Esophagus (tissue), 2 donors: Measurements from ENCODE around the gene CACNG4. TPM values are rescaled to one million over a fixed set of nuclear protein-coding genes. Genes with fewer than 3 reads are reported as not detected.

Experiments used
- H3K27ac ChIP-seq, 2 donors: one replicate each; pipeline ENCODE4 v1.5.1; 2013; ENCODE audit warnings: low read depth in 2 of 2, mild to moderate bottlenecking in 2 of 2, inconsistent platforms in 1 of 2, low read length in 1 of 2, moderate library complexity in 1 of 2
- H3K27me3 ChIP-seq, 2 donors: one replicate each; pipeline ENCODE4 v1.6.1; 2013; ENCODE audit warnings: low read length in 2 of 2, control low read depth in 1 of 2, mild to moderate bottlenecking in 1 of 2; ENCODE audit not compliant: insufficient read depth in 2 of 2, control insufficient read depth in 1 of 2
- H3K36me3 ChIP-seq, 2 donors: one replicate each; pipeline ENCODE4 v1.6.1; 2013; ENCODE audit warnings: low read length in 1 of 2; ENCODE audit not compliant: control insufficient read depth in 2 of 2, insufficient read depth in 2 of 2
- H3K4me1 ChIP-seq, 2 donors: one replicate each; pipeline ENCODE4 v1.6.1; 2013; ENCODE audit warnings: low read length in 1 of 2; ENCODE audit not compliant: control insufficient read depth in 2 of 2, insufficient read depth in 2 of 2
- H3K4me3 ChIP-seq, 2 donors: one replicate each; pipeline ENCODE4 v1.5.1; 2013; ENCODE audit warnings: low read length in 2 of 2, mild to moderate bottlenecking in 2 of 2, low read depth in 1 of 2, moderate library complexity in 1 of 2
- H3K9me3 ChIP-seq, 2 donors: one replicate each; pipeline ENCODE4 v1.6.1; 2013; ENCODE audit warnings: mild to moderate bottlenecking in 2 of 2, low read depth in 1 of 2, low read length in 1 of 2, moderate library complexity in 1 of 2; ENCODE audit not compliant: control insufficient read depth in 2 of 2, insufficient read depth in 1 of 2
- WGBS, 2 donors: extraction: QIAGEN DNeasy Blood & Tissue Kit; methylation state at CpG; one replicate each; pipeline ENCODE4 v1.1.7; 2013; 5-methylcytosine and 5-hydroxymethylcytosine counted together
- polyA plus RNA-seq, 2 donors: library from polyadenylated mRNA; stranded (reverse); fragments of 200-250 nt; gene quantifications; one replicate each; pipeline ENCODE4 v1.2.3, GENCODE V29; 2013
- donor health status: healthy with polysubstance abuse.
- donor health status: Bipolar disorder and iron deficiency.

The CACNG4 gene
- polyA plus RNA-seq, 2 donors, result 0.18 to 0.29 TPM

- 87 to 88% methylated on average over 7 of the region's 7 CpGs for WGBS, 2 donors
- no peaks in the 10 kb centered on the region for H3K4me1 ChIP-seq
- H3K27ac ChIP-seq, result no peak overlapping the region
- H3K36me3 ChIP-seq, result no peaks in the 10 kb centered on the region
- H3K27me3 ChIP-seq, result no peaks in the 10 kb centered on the region
- H3K4me3 ChIP-seq, result no peak overlapping the region
- H3K9me3 ChIP-seq, result peaks cover 0 to 3% of the 10 kb centered on the region in 2 donors
Measured at GRCh38 chr17:66995944-66996343, 31.4 kb downstream of the CACNG4 start.

- Histone ChIP-seq H3K36me3 (no peaks in the 10 kb centered on the region), H3K27ac (no peak overlapping the region), H3K9me3 (peaks cover 2 to 3% of the 10 kb centered on the region in 2 donors), H3K4me3 (no peak overlapping the region), H3K4me1 (no peaks in the 10 kb centered on the region), H3K27me3 (no peaks in the 10 kb centered on the region)
- 88 to 90% methylated on average over 5 of the region's 5 CpGs for WGBS, 2 donors
Measured at GRCh38 chr17:66996926-66997325, 32.4 kb downstream of the CACNG4 start.

- Histone ChIP-seq H3K4me3 (no peak overlapping the region), H3K27ac (no peak overlapping the region), H3K27me3 (no peaks in the 10 kb centered on the region), H3K36me3 (no peaks in the 10 kb centered on the region), H3K9me3 (peaks cover 5 to 6% of the 10 kb centered on the region in 2 donors), H3K4me1 (no peaks in the 10 kb centered on the region)
- 79 to 94% methylated on average over 2 of the region's 2 CpGs for WGBS, 2 donors
Measured at GRCh38 chr17:67003231-67003630, 38.7 kb downstream of the CACNG4 start.

GRCh38 chr17:67004181-67004580, 39.7 kb downstream of the CACNG4 start:
- 79% methylated on average over 11 of the region's 11 CpGs for WGBS, 2 donors
- H3K36me3 ChIP-seq, result no peaks in the 10 kb centered on the region
- no peaks in the 10 kb centered on the region for H3K27me3 ChIP-seq
- no peak overlapping the region for H3K4me3 ChIP-seq
- no peaks in the 10 kb centered on the region for H3K4me1 ChIP-seq
- no peak overlapping the region for H3K27ac ChIP-seq
- peaks cover 5 to 7% of the 10 kb centered on the region in 2 donors for H3K9me3 ChIP-seq

- H3K27ac ChIP-seq, result no peak overlapping the region
- WGBS, 2 donors, result 86 to 88% methylated on average over 6 of the region's 6 CpGs
- no peak overlapping the region for H3K4me3 ChIP-seq
- no peaks in the 10 kb centered on the region for H3K27me3 ChIP-seq
- H3K4me1 ChIP-seq, result no peaks in the 10 kb centered on the region
- H3K9me3 ChIP-seq, result peaks cover 2 to 6% of the 10 kb centered on the region in 2 donors
- H3K36me3 ChIP-seq, result no peaks in the 10 kb centered on the region
Measured at GRCh38 chr17:67007266-67007665, 42.8 kb downstream of the CACNG4 start.

- Histone ChIP-seq H3K4me1 (no peaks in the 10 kb centered on the region), H3K27ac (no peak overlapping the region), H3K4me3 (no peak overlapping the region), H3K27me3 (no peaks in the 10 kb centered on the region), H3K9me3 (peaks cover 2 to 6% of the 10 kb centered on the region in 2 donors), H3K36me3 (no peaks in the 10 kb centered on the region)
- WGBS, 2 donors, result 84 to 85% methylated on average over 6 of the region's 6 CpGs
Measured at GRCh38 chr17:67008101-67008500, 43.6 kb downstream of the CACNG4 start.

- peaks cover 2 to 8% of the 10 kb centered on the region in 2 donors for H3K9me3 ChIP-seq
- H3K36me3 ChIP-seq, result no peaks in the 10 kb centered on the region
- no peaks in the 10 kb centered on the region for H3K4me1 ChIP-seq
- no peak overlapping the region for H3K27ac ChIP-seq
- whole genome bisulfite sequencing, 2 donors, result 72 to 74% methylated on average over 9 of the region's 9 CpGs
- H3K27me3 ChIP-seq, result no peaks in the 10 kb centered on the region
- no peak overlapping the region for H3K4me3 ChIP-seq
Measured at GRCh38 chr17:67011527-67012175, 47.1 kb downstream of the CACNG4 start.

GRCh38 chr17:67013891-67014290, 49.4 kb downstream of the CACNG4 start:
- Histone ChIP-seq H3K4me1 (no peaks in the 10 kb centered on the region), H3K4me3 (no peak overlapping the region), H3K27ac (no peak overlapping the region), H3K9me3 (peaks cover 0 to 2% of the 10 kb centered on the region in 2 donors), H3K36me3 (no peaks in the 10 kb centered on the region), H3K27me3 (no peaks in the 10 kb centered on the region)
- 75 to 87% methylated on average over 8 of the region's 8 CpGs for WGBS, 2 donors

- peaks cover 0 to 2% of the 10 kb centered on the region in 2 donors for H3K9me3 ChIP-seq
- H3K27ac ChIP-seq, result no peak overlapping the region
- no peaks in the 10 kb centered on the region for H3K36me3 ChIP-seq
- H3K4me1 ChIP-seq, result no peaks in the 10 kb centered on the region
- no peaks in the 10 kb centered on the region for H3K27me3 ChIP-seq
- WGBS, 2 donors, result 76 to 82% methylated on average over 11 of the region's 11 CpGs
- H3K4me3 ChIP-seq, result no peak overlapping the region
Measured at GRCh38 chr17:67015001-67015400, 50.5 kb downstream of the CACNG4 start.

- H3K4me1 ChIP-seq, result no peaks in the 10 kb centered on the region
- H3K27me3 ChIP-seq, result no peaks in the 10 kb centered on the region
- H3K4me3 ChIP-seq, result no peak overlapping the region
- H3K27ac ChIP-seq, result no peak overlapping the region
- H3K36me3 ChIP-seq, result no peaks in the 10 kb centered on the region
- H3K9me3 ChIP-seq, result peaks cover 0 to 2% of the 10 kb centered on the region in 2 donors
- WGBS, 2 donors, result 78 to 79% methylated on average over 17 of the region's 17 CpGs
Measured at GRCh38 chr17:67016039-67016762, 51.7 kb downstream of the CACNG4 start.
